ENCODE results near the gene KAZALD1.

GRCh38 chr10:101014230-101014884 is 47.4 kb upstream of the KAZALD1 start:
- TF ChIP-seq, protein P1, sequence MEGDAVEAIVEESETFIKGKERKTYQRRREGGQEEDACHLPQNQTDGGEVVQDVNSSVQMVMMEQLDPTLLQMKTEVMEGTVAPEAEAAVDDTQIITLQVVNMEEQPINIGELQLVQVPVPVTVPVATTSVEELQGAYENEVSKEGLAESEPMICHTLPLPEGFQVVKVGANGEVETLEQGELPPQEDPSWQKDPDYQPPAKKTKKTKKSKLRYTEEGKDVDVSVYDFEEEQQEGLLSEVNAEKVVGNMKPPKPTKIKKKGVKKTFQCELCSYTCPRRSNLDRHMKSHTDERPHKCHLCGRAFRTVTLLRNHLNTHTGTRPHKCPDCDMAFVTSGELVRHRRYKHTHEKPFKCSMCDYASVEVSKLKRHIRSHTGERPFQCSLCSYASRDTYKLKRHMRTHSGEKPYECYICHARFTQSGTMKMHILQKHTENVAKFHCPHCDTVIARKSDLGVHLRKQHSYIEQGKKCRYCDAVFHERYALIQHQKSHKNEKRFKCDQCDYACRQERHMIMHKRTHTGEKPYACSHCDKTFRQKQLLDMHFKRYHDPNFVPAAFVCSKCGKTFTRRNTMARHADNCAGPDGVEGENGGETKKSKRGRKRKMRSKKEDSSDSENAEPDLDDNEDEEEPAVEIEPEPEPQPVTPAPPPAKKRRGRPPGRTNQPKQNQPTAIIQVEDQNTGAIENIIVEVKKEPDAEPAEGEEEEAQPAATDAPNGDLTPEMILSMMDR (IDR thresholded peaks at IDR 0.05; ENCODE audit: low read length): peak; percentile 56
- TF ChIP-seq EZH2 (IDR thresholded peaks at IDR 0.05; ENCODE audit: borderline replicate concordance, low read length): no peak

Data from OCI-LY1 (cell line).